ENCODE measurements around the gene SAMD14.

- TF ChIP-seq POLR2AphosphoS5 (IDR thresholded peaks at IDR 0.05): no peak
- TF ChIP-seq, protein P1, sequence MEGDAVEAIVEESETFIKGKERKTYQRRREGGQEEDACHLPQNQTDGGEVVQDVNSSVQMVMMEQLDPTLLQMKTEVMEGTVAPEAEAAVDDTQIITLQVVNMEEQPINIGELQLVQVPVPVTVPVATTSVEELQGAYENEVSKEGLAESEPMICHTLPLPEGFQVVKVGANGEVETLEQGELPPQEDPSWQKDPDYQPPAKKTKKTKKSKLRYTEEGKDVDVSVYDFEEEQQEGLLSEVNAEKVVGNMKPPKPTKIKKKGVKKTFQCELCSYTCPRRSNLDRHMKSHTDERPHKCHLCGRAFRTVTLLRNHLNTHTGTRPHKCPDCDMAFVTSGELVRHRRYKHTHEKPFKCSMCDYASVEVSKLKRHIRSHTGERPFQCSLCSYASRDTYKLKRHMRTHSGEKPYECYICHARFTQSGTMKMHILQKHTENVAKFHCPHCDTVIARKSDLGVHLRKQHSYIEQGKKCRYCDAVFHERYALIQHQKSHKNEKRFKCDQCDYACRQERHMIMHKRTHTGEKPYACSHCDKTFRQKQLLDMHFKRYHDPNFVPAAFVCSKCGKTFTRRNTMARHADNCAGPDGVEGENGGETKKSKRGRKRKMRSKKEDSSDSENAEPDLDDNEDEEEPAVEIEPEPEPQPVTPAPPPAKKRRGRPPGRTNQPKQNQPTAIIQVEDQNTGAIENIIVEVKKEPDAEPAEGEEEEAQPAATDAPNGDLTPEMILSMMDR (IDR thresholded peaks at IDR 0.05): no peak
These were observed 17.3 kb downstream of the SAMD14 start for GRCh38 chr17:50112694-50113093.

All from upper lobe of left lung (tissue), 4 donors.